Glutamatergic neuron (in vitro differentiated cells): ENCODE results near the gene TULP1. TPM values are rescaled to one million over a fixed set of nuclear protein-coding genes. Genes with fewer than 3 reads are reported as not detected.

Experiments used
- DNase-seq: peaks from one replicate; pipeline ENCODE4 v3.0.0; 2022
- H3K27ac Mint-ChIP-seq: one replicate; pipeline ENCODE4 v1.8.0; 2020; ENCODE audit warnings: mild to moderate bottlenecking, mixed read lengths, inconsistent platforms; ENCODE audit not compliant: unreplicated experiment
- H3K27me3 Mint-ChIP-seq: one replicate; pipeline ENCODE4 v1.8.0; 2020; ENCODE audit warnings: mild to moderate bottlenecking, moderate library complexity, mixed read lengths, inconsistent platforms; ENCODE audit not compliant: unreplicated experiment
- H3K36me3 Mint-ChIP-seq: one replicate; pipeline ENCODE4 v1.8.0; 2020; ENCODE audit warnings: mild to moderate bottlenecking, mixed read lengths, inconsistent platforms; ENCODE audit not compliant: unreplicated experiment
- H3K4me1 Mint-ChIP-seq: one replicate; pipeline ENCODE4 v1.8.0; 2020; ENCODE audit warnings: mild to moderate bottlenecking, low read depth, mixed read lengths, inconsistent platforms; ENCODE audit not compliant: unreplicated experiment
- H3K4me3 Mint-ChIP-seq: one replicate; pipeline ENCODE4 v1.8.0; 2020; ENCODE audit warnings: mild to moderate bottlenecking, mixed read lengths, inconsistent platforms; ENCODE audit not compliant: unreplicated experiment
- H3K9me3 Mint-ChIP-seq: one replicate; pipeline ENCODE4 v1.8.0; 2020; ENCODE audit warnings: mild to moderate bottlenecking, moderate library complexity, mixed read lengths, inconsistent platforms; ENCODE audit not compliant: unreplicated experiment
- total RNA-seq: library from RNA; stranded (reverse); fragmentation: NEBNext Ultra II Directional; extraction: Animal tissue kit (Norgen Biotek cat#: 25700); gene quantifications from one replicate; pipeline ENCODE4 v1.2.1, GENCODE V29; 2021; ENCODE audit not compliant: unreplicated experiment
- TF ChIP-seq, protein P1 (sequence below): fragments of 200-600 bp; sonication (generic); IDR thresholded peaks from one replicate; pipeline ENCODE4 v1.5.0; 2021; ENCODE audit not compliant: partially characterized antibody, unreplicated experiment

TULP1 gene
- total RNA-seq, 1 donor from 2014 or later, result not detected

DNA sequence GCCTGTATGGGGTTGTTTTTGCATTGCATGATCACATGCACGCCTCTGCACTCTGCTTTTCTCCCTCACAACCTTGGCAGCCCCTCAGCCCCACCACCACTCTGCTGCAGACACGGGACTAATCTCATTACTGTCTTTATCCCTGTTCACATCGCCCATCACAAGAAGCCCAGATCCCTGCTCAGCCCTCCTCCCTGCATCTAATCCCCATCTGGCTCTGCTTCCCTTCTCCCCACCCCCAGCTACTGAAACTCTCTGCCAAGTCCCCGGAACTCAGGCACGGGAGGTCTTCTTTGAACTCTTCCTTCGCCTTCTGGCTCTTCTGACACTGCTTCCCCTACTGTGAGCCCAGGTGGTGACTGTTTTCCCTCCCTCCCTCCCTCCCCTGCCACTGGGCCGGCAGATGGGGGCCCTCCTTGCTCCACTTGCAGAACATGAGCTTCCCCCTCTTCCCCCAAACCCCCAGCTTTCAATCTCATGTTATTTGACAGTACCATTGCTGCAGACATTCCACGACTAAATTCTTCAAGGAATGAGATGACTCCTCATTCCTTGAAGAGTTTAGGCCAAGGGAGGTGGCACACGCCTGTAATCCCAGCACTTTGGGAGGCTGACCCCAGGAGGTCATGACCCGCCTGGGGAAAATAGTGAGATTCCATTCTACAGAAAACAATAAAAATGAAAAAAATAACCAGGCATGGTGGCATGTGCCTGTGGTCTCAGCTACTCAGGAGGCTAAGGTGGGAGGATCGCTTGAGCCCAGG lies 21.9 kb upstream of the TULP1 start:
- Mint-ChIP-seq H3K4me3 (peak overlapping the region; percentile 37), H3K4me1 (peaks cover 12% of the 10 kb centered on the region), H3K27me3 (no peaks in the 10 kb centered on the region), H3K9me3 (no peaks in the 10 kb centered on the region), H3K36me3 (peaks cover 10% of the 10 kb centered on the region), H3K27ac (peak overlapping the region; percentile 67)
- TF ChIP-seq, protein P1, sequence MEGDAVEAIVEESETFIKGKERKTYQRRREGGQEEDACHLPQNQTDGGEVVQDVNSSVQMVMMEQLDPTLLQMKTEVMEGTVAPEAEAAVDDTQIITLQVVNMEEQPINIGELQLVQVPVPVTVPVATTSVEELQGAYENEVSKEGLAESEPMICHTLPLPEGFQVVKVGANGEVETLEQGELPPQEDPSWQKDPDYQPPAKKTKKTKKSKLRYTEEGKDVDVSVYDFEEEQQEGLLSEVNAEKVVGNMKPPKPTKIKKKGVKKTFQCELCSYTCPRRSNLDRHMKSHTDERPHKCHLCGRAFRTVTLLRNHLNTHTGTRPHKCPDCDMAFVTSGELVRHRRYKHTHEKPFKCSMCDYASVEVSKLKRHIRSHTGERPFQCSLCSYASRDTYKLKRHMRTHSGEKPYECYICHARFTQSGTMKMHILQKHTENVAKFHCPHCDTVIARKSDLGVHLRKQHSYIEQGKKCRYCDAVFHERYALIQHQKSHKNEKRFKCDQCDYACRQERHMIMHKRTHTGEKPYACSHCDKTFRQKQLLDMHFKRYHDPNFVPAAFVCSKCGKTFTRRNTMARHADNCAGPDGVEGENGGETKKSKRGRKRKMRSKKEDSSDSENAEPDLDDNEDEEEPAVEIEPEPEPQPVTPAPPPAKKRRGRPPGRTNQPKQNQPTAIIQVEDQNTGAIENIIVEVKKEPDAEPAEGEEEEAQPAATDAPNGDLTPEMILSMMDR, result no peak
- DNase-seq, result no peak

DNA sequence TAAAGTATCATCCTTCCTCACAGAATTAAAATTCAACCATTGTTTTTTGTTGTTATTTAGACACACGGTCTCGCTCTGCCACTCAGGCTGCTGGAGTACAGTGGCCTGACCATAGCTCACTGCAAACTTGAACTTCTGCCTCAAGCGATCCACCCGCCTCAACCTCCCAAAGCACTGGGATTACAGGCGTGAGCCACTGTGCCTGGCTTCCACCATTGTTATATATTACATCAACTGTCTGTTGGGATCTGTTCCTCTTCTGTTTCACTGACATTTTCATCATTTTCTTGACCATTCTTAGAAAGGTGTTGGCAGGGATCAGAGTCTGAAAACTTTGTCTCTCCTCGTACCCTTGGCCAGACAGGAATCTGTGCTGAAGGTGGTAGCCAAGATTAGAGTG lies 21.3 kb upstream of the TULP1 start:
- peak overlapping the region; percentile 67 for H3K27ac Mint-ChIP-seq
- DNase-seq, result no peak
- H3K9me3 Mint-ChIP-seq, result no peaks in the 10 kb centered on the region
- H3K27me3 Mint-ChIP-seq, result no peaks in the 10 kb centered on the region
- H3K4me1 Mint-ChIP-seq, result peaks cover 12% of the 10 kb centered on the region
- H3K4me3 Mint-ChIP-seq, result peak overlapping the region; percentile 37
- TF ChIP-seq, protein P1, result no peak
- peaks cover 5% of the 10 kb centered on the region for H3K36me3 Mint-ChIP-seq

DNA sequence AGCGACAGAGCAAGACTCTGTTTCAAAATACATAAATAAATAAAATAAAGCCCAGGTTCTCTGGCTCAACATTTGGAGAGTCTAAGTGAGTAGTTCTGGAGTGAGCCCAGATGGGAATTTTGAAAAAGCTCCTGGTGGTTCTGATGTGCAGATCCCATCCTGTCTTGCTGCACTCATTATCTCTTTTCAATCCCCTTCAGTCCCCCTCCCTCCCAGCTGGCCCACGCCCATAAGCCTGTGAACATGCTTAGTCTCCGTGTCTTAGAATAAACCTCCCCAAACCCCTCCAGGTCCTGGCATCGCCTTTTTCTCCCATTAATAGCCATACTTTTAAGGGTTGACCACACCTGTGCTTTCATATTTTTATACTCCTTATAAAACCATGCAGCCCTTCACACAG lies 19.4 kb upstream of the TULP1 start:
- H3K4me1 Mint-ChIP-seq, result peaks cover 12% of the 10 kb centered on the region
- no peak for DNase-seq
- H3K4me3 Mint-ChIP-seq, result no peak overlapping the region
- no peak overlapping the region for H3K27ac Mint-ChIP-seq
- no peaks in the 10 kb centered on the region for H3K27me3 Mint-ChIP-seq
- no peaks in the 10 kb centered on the region for H3K9me3 Mint-ChIP-seq
- TF ChIP-seq, protein P1, result no peak
- peaks cover 5% of the 10 kb centered on the region for H3K36me3 Mint-ChIP-seq

DNA sequence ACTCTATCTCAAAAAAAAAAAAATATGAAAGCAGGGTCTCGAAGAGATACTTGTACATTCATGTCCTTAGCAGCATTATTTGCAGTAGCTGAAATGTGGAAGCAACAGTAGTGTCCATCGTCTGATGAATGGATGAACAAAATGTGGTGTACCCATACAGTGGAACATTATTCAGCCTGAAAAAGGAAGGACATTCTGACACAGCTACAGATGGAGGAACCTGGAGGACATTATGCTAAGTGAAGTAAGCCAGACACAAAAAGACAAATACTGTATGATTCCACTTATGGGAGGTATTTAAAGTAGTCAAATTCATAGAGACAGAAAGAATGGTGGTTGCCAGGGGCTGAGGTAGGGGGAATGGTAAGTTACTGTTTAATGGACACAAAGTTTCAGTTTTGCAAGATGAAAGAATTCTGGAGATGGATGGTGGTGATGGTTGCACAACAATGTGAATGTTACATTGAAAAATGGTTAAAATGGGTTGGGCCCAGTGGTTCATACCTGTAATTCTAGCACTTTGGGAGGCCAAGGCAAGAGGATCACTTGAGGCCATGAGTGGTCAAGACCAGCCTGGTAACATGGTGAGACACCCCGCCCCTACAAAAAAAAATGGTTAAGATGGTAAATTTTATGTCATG lies 11.8 kb upstream of the TULP1 start:
- no peak for DNase-seq
- Mint-ChIP-seq H3K36me3 (no peaks in the 10 kb centered on the region), H3K27me3 (peaks cover 4% of the 10 kb centered on the region), H3K4me3 (no peak overlapping the region), H3K4me1 (peaks cover 2% of the 10 kb centered on the region), H3K27ac (no peak overlapping the region), H3K9me3 (no peaks in the 10 kb centered on the region)
- TF ChIP-seq, protein P1, result no peak
